Activated CD8-positive, alpha-beta memory T cell treated with anti-CD3 and anti-CD28 coated beads, Interleukin-2, amount 50 U/mL, for 4 hours (primary cell): Measurements from ENCODE around the gene BOLA1.
"Not testable (repeated sequence)": the region's sequence is repeated elsewhere in the genome, so short reads cannot be mapped to it uniquely, and the experiment has no call there.

Experiments used
- DNase-seq: peaks from one replicate; pipeline ENCODE4 v3.0.0-alpha.2; 2020

BOLA1 gene

GRCh38 chr1:149932474-149932873 lies 33.1 kb downstream of the BOLA1 start:
- DNase-seq: no peak

GRCh38 chr1:149933208-149933607 lies 33.8 kb downstream of the BOLA1 start:
- DNase-seq: no peak

GRCh38 chr1:149934356-149934755 lies 35.0 kb downstream of the BOLA1 start:
- no peak for DNase-seq

- DNase-seq: no peak
These were observed 37.0 kb downstream of the BOLA1 start, which contains the start of gene MTMR11 for GRCh38 chr1:149936170-149936991. Gene MTMR11 (minus strand): TSS chr1:149936879. CDS start chr1:149936647, 232 bp downstream.

GRCh38 chr1:149936992-149937705 lies 37.8 kb downstream of the BOLA1 start:
- no peak for DNase-seq

DNA sequence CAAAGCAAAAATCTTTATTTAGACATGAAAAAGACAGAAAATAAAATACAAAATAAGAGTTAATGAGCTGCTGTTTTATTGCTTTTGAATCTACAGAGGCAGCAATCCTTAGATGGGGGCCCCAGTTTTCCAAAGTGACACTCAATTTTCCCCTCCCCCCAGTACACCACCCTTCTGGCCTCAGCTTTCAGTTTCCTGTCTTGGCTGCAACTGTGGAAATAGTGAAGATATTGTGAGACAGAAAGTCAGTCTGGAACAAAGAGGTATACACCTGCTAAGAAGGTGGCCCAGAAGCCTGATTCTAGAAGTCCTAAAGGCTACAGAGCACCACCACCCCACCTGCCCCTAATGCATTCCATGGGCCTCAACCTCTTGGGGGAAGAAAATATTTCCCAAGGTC lies 38.4 kb downstream of the BOLA1 start:
- no peak for DNase-seq

- DNase-seq: not testable (repeated sequence)
These were observed 39.3 kb downstream of the BOLA1 start for GRCh38 chr1:149938668-149939003.

DNA sequence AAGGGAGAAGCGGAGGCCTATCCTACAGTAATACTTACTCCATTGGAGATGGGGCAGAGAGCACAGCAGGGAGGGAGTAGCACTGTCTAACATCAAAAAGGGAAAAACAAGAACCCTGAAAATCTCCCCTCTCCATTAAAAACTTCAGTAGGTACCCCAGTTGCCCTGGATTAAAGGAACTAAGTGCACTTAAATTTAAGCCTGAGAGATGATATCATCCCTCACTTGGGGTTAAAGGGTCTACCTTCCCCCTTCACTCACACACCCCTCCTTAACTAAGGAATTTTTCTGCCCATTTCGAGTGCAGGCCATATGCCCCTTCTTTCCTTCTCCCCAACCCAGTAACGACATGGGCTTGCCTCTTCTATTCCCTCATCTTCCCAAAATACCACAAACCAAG lies 41.1 kb downstream of the BOLA1 start:
- no peak for DNase-seq

GRCh38 chr1:149942207-149942606 lies 42.8 kb downstream of the BOLA1 start:
- DNase-seq: no peak

DNA sequence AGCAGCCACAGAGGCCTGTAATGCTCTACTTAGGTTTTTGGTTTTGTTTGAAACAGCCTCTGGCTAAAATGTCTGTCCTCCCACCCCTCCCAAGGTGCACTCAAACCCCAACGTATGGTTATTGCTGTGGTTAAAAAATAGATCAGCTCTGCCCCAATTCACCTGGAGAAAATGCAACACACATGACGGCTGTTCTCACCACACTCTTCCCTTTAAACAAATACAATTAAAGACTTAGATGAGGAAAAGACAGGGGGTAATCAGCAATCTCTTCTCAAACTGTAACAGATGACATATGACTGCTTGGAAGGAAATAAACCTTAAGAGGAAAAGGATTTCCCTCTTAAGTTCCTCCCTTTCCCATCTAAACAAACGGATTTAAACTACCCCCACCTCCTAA lies 43.5 kb downstream of the BOLA1 start:
- no peak for DNase-seq

GRCh38 chr1:149945206-149945605 lies 45.8 kb downstream of the BOLA1 start:
- no peak for DNase-seq

- no peak for DNase-seq
These were observed 50.5 kb downstream of the BOLA1 start for GRCh38 chr1:149949911-149950310.
